NT2/D1 (cell line): Measurements from ENCODE around the gene MOB2.
A peak's percentile ranks its signal among the peaks of the same experiment; 100 is the strongest.

ENCODE experiments used
- DNase-seq: peaks from one replicate; pipeline ENCODE4 v3.0.0-alpha.2; 2011; ENCODE audit warnings: low read depth, low spot score
- H3K27me3 ChIP-seq: 2 replicates; pipeline ENCODE4 v1.6.0; 2011; ENCODE audit warnings: mild to moderate bottlenecking; ENCODE audit not compliant: insufficient read length, insufficient read depth
- H3K36me3 ChIP-seq: 2 replicates; pipeline ENCODE4 v1.6.1; 2011; ENCODE audit warnings: mild to moderate bottlenecking, low read length, mixed read lengths; ENCODE audit not compliant: insufficient read depth, insufficient read length
- H3K4me1 ChIP-seq: 2 replicates; pipeline ENCODE4 v1.5.1; 2011; ENCODE audit not compliant: insufficient read depth, insufficient read length
- H3K4me3 ChIP-seq: 2 replicates; pipeline ENCODE4 v1.5.1; 2011; ENCODE audit warnings: low read depth; ENCODE audit not compliant: insufficient read length
- H3K9ac ChIP-seq: 2 replicates; pipeline ENCODE4 v1.6.0; 2011; ENCODE audit warnings: low read depth; ENCODE audit not compliant: insufficient read length
- H3K9me3 ChIP-seq: 2 replicates; pipeline ENCODE4 v1.5.1; 2011; ENCODE audit warnings: mild to moderate bottlenecking, low read length; ENCODE audit not compliant: insufficient read depth
- SUZ12 ChIP-seq: IDR thresholded peaks from 2 replicates; pipeline ENCODE4 v1.6.1; 2011; ENCODE audit not compliant: insufficient read length, insufficient read depth; ENCODE audit errors: extremely low read depth
- YY1 ChIP-seq: IDR thresholded peaks from 2 replicates; pipeline ENCODE4 v1.6.1; 2011; ENCODE audit not compliant: insufficient read length, insufficient read depth
- ZNF274 ChIP-seq: IDR thresholded peaks from 2 replicates; pipeline ENCODE4 v1.6.1; 2011; ENCODE audit warnings: mild to moderate bottlenecking, low read depth, low read length

Gene MOB2, protein sequence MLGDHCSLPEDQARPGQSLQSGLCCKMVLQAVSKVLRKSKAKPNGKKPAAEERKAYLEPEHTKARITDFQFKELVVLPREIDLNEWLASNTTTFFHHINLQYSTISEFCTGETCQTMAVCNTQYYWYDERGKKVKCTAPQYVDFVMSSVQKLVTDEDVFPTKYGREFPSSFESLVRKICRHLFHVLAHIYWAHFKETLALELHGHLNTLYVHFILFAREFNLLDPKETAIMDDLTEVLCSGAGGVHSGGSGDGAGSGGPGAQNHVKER

DNA sequence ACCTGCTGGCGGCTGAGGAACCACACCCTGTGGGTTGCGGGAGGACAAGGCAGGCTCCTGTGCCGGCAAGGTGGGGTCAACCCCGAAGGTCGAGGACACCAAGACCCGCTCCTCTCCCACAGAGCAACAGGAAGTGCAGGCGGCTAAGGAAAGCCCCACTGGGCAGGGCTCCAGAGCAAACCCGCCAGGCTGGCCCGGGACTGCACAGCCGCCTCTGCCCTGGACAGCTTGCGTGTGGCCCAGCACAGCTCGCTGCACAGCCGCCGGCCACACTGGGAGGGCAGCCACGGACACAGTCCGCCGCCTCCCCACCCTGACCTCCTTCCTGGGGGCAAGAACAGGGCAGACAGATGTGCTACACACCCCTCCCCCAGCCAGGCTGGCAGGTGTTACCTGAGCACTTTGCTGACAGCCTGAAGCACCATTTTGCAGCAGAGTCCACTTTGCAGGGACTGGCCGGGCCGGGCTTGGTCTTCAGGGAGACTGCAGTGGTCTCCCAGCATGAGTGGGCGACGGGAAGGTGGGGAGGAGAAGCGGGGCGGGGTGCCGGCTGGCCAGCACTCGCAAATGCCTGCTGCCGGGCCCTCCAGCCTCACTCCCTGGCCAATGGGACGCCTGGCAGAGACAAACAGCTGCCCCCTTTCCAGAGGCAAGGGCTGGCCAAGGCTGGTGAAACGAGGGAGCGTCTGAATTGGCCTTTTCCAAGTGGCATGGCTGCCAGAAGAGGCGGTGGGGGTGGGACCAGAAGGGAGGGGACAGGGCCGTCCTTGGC, at the start of gene MOB2:
Gene MOB2, minus strand, starts transcription at position 726 of the 772 bp plus-strand sequence. Its CDS starts 223 bp downstream, at position 503.
- DNase-seq, result no peak
- Histone ChIP-seq H3K4me3 (no peak within 1 kb of the TSS), H3K36me3 (no peaks in the 10 kb centered on the region), H3K27me3 (no peaks in the 10 kb centered on the region), H3K4me1 (peaks cover 16% of the 10 kb centered on the region), H3K9ac (peak within 1 kb of the TSS; percentile 9), H3K9me3 (no peaks in the 10 kb centered on the region)
- TF ChIP-seq ZNF274 (no peak), YY1 (no peak), SUZ12 (no peak)

DNA sequence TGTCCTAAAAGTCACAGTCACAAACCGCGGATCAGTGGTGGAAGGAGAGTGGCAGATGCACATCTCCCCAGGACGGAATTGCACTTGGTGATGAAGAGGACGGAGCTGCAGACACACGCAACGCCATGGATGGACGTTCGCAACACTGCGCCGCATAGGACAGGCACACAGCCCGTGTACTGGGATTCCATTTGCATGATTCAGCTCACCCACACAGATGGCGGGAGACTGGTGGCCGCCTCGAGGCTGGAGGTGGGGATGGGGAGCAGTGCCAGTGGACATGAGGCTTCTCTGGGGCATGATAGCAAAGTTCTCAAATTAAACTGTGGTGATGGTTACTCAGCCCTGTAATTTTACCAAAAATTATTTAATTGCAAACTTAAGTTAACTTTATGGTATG, 48.1 kb upstream of the MOB2 start:
- DNase-seq, result no peak
- peaks cover 15% of the 10 kb centered on the region for H3K27me3 ChIP-seq
- no peak overlapping the region for H3K9ac ChIP-seq
- H3K4me1 ChIP-seq, result peaks cover 18% of the 10 kb centered on the region
- no peaks in the 10 kb centered on the region for H3K9me3 ChIP-seq
- H3K4me3 ChIP-seq, result no peak overlapping the region
- H3K36me3 ChIP-seq, result peaks cover 15% of the 10 kb centered on the region
- no peak for TF ChIP-seq YY1
- no peak for TF ChIP-seq ZNF274
- no peak for TF ChIP-seq SUZ12

DNA sequence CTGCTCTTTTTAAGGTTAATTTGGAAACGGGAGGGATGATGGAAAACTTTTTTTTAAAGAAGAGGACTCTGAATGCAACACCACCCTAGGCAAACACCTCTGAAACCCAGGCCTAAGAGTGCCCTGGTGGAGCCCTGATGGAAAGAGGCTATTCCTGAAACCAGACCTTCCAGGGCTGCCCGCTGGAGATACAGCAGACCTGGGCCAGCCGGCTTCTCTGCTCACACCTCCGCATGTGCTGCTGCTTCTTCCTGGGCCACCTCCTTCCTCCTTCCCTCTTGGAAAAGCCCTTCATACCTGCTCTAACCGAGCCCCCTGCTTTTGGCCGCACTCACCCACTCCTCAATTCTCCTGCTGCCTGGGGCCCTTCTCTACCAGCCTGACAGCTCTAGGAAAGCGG, 47.6 kb upstream of the MOB2 start:
- Histone ChIP-seq H3K9ac (peak overlapping the region; percentile 13), H3K36me3 (peaks cover 15% of the 10 kb centered on the region), H3K4me3 (no peak overlapping the region), H3K4me1 (peaks cover 18% of the 10 kb centered on the region), H3K9me3 (no peaks in the 10 kb centered on the region), H3K27me3 (peaks cover 11% of the 10 kb centered on the region)
- DNase-seq, result no peak
- TF ChIP-seq ZNF274 (no peak), YY1 (no peak), SUZ12 (no peak)

DNA sequence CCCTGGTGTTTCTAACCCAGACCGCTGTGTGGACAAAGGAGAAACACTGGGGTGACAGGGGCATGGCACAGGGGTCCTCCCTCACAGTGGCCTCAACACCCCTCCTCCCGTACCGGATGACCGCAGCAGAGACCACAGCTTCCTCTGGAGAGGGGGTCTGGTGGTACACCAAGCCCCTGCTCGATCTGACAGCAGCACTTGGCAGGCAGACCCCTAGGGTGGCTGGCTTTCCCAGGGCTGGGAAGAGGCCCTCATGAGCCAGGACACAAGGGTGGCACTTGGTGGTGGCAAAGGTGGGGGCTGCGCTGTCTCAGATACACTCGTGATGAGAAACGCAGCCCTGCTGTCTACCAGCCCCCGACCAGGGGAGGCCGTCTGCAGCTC, 46.8 kb upstream of the MOB2 start:
- Histone ChIP-seq H3K9ac (no peak overlapping the region), H3K4me3 (no peak overlapping the region), H3K27me3 (peaks cover 7% of the 10 kb centered on the region), H3K9me3 (no peaks in the 10 kb centered on the region), H3K36me3 (peaks cover 15% of the 10 kb centered on the region), H3K4me1 (peaks cover 18% of the 10 kb centered on the region)
- DNase-seq, result no peak
- no peak for TF ChIP-seq ZNF274
- TF ChIP-seq SUZ12, result no peak
- TF ChIP-seq YY1, result no peak

DNA sequence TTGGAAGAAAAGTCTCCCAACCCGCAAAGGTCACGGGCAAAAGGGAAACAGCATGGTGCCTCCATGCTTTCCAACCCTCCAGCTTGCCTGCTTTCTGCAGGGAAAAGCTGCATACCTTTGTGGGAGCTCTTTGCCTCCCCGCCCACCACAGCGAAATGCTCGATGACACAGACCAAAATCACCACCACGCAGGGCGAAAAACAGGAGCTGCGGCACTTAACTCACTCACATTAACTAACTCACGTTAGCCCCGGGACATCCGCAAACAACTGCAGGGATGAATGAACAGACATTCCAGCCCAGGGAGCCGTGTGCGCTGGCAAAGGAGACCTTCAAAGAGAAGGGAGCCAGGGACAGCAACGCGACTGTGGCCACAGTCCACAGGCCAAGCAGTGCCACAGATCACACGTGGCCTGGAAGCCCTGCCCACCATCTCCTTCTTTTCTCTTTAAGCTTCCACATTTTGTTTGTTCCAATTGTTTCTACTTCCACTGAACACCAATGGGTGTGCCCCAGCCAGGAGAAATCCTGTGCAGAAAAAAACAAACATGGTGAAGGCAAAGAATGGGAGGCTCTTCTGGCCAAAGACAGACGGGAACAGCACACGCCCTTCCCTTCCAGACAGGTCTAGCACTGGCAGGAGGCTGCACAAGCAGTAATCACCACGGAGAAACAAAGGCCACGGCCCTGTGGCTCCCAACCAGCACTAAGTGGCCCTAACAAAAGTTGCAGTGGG, 46.2 kb upstream of the MOB2 start:
- Histone ChIP-seq H3K27me3 (peaks cover 2% of the 10 kb centered on the region), H3K4me3 (no peak overlapping the region), H3K4me1 (peaks cover 18% of the 10 kb centered on the region), H3K9me3 (no peaks in the 10 kb centered on the region), H3K9ac (peak overlapping the region; percentile 18), H3K36me3 (peaks cover 15% of the 10 kb centered on the region)
- TF ChIP-seq SUZ12 (no peak), YY1 (no peak), ZNF274 (no peak)
- DNase-seq, result no peak

DNA sequence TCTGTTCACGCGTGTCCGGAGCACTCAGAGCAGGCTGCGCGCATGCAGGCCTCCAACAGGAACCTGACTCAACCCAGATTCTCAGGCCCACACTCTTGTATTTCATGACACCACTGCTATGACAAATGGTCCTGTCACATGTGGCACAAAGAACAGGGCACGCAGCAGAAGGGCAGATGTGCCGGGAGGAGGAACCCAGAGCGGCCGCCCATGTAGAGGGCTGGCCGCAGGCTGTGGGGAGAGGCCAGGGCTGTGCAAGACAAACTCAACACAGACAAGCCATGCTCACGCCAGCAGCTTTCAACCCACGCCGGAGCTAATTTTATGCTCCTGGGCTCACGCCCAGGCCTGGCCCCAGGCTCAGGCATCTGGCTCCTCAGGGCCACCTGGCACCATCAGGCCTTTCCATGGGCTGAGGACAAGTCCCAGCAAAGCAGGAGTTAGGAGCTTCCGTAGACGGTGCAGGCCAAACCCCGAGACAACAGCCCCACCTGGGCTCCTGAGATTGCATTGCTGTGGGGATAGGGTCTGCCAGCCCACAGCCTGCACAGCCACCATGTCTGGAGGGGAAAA, 45.5 kb upstream of the MOB2 start:
- peaks cover 18% of the 10 kb centered on the region for H3K4me1 ChIP-seq
- H3K27me3 ChIP-seq, result no peaks in the 10 kb centered on the region
- peak overlapping the region; percentile 18 for H3K9ac ChIP-seq
- no peak overlapping the region for H3K4me3 ChIP-seq
- no peak for DNase-seq
- TF ChIP-seq SUZ12 (no peak), YY1 (no peak), ZNF274 (no peak)
- peaks cover 15% of the 10 kb centered on the region for H3K36me3 ChIP-seq
- no peaks in the 10 kb centered on the region for H3K9me3 ChIP-seq
